GM18868 (cell line): ENCODE results near the gene LHX6.

Experiments
- ATAC-seq: cut with Tn5 transposase; IDR thresholded peaks from one replicate; pipeline ENCODE4 v1.9.1; 2021; ENCODE audit warnings: mild to moderate bottlenecking, moderate library complexity; ENCODE audit not compliant: unreplicated experiment

The LHX6 gene

GRCh38 chr9:122228568-122229484 lies at the start of gene LHX6:
LHX6 (minus strand) TSS chr9:122228957; CDS start chr9:122228740, 217 bp downstream.
- ATAC-seq: no peak

- no peak for ATAC-seq
Observed at GRCh38 chr9:122277285-122277897, 48.6 kb upstream of the LHX6 start.

GRCh38 chr9:122276096-122276495 lies 47.3 kb upstream of the LHX6 start:
- ATAC-seq: no peak

GRCh38 chr9:122274055-122274454 lies 45.3 kb upstream of the LHX6 start:
- ATAC-seq: no peak

GRCh38 chr9:122268041-122268814 lies 39.5 kb upstream of the LHX6 start:
- ATAC-seq: no peak

- peak; percentile 46 for ATAC-seq
Observed at GRCh38 chr9:122265149-122265915, 36.6 kb upstream of the LHX6 start.

GRCh38 chr9:122264360-122265148 lies 35.8 kb upstream of the LHX6 start, which contains the start of the genes MRRF and RBM18:
MRRF (plus strand) TSS chr9:122264882; CDS start chr9:122270892, 6,010 bp downstream.
RBM18 (minus strand) TSS chr9:122264840; CDS start chr9:122261492, 3,348 bp downstream.
- peak; percentile 89 for ATAC-seq

- no peak for ATAC-seq
Observed at GRCh38 chr9:122263699-122264349, 35.1 kb upstream of the LHX6 start.

- ATAC-seq: no peak
Observed at GRCh38 chr9:122262073-122262472, 33.3 kb upstream of the LHX6 start.

GRCh38 chr9:122261469-122261881 lies 32.7 kb upstream of the LHX6 start:
- ATAC-seq: no peak

- no peak for ATAC-seq
Observed at GRCh38 chr9:122258886-122259415, 30.2 kb upstream of the LHX6 start.

GRCh38 chr9:122256206-122256605 lies 27.4 kb upstream of the LHX6 start:
- no peak for ATAC-seq

GRCh38 chr9:122254761-122255160 lies 26.0 kb upstream of the LHX6 start:
- ATAC-seq: no peak

- ATAC-seq: no peak
Observed at GRCh38 chr9:122252796-122253195, 24.0 kb upstream of the LHX6 start.

- no peak for ATAC-seq
Observed at GRCh38 chr9:122251351-122251750, 22.6 kb upstream of the LHX6 start.

GRCh38 chr9:122248448-122248865 lies 19.7 kb upstream of the LHX6 start:
- no peak for ATAC-seq

GRCh38 chr9:122246666-122247065 lies 17.9 kb upstream of the LHX6 start:
- ATAC-seq: no peak

GRCh38 chr9:122244349-122244748 lies 15.6 kb upstream of the LHX6 start:
- ATAC-seq: no peak

- no peak for ATAC-seq
Observed at GRCh38 chr9:122239722-122240121, 11.0 kb upstream of the LHX6 start.
